ENCODE data around the gene PRSS1.

GRCh38 chr7:142722248-142722794 is 27.0 kb upstream of the PRSS1 start:
- TF ChIP-seq RAD21 (conservative IDR thresholded peaks at IDR 0.05) (no peak), CTCF (IDR thresholded peaks at IDR 0.05; ENCODE audit: poor library complexity, severe bottlenecking) (no peak), EP300 (conservative IDR thresholded peaks at IDR 0.05; ENCODE audit: poor library complexity, severe bottlenecking) (no peak), EZH2 (IDR thresholded peaks at IDR 0.05; ENCODE audit: borderline replicate concordance, insufficient read depth, low read length, poor library complexity, severe bottlenecking) (no peak), TAF1 (IDR thresholded peaks at IDR 0.05; ENCODE audit: low read depth) (no peak), POLR2AphosphoS5 (IDR thresholded peaks at IDR 0.05) (no peak)
